ENCODE measurements around the gene TOR4A.
A peak's percentile ranks its signal among the peaks of the same experiment; 100 is the strongest.

Gene TOR4A

GRCh38 chr9:137313956-137314560, 36.5 kb downstream of the TOR4A start:
- Histone ChIP-seq H3K9me3 (ENCODE audit: control insufficient read depth in 1 of 2, low read length in 2 of 2) (no peaks in the 10 kb centered on the region), H3K4me1 (ENCODE audit: control insufficient read depth in 1 of 2, insufficient read depth in 2 of 2, low read length in 2 of 2) (peaks cover 17 to 35% of the 10 kb centered on the region in 2 donors), H3K36me3 (ENCODE audit: control insufficient read depth in 1 of 2, insufficient read depth in 2 of 2, low read length in 2 of 2) (no peaks in the 10 kb centered on the region), H3K4me3 (ENCODE audit: low read depth in 1 of 2, low read length in 2 of 2) (no peak overlapping the region), H3K27ac (ENCODE audit: low read depth, low read length) (no peak overlapping the region), H3K27me3 (ENCODE audit: control insufficient read depth in 1 of 2, insufficient read depth in 2 of 2, low read length in 2 of 2) (no peaks in the 10 kb centered on the region), H3K9ac (ENCODE audit: low read depth in 1 of 2, low read length in 2 of 2) (no peak overlapping the region)

DNA sequence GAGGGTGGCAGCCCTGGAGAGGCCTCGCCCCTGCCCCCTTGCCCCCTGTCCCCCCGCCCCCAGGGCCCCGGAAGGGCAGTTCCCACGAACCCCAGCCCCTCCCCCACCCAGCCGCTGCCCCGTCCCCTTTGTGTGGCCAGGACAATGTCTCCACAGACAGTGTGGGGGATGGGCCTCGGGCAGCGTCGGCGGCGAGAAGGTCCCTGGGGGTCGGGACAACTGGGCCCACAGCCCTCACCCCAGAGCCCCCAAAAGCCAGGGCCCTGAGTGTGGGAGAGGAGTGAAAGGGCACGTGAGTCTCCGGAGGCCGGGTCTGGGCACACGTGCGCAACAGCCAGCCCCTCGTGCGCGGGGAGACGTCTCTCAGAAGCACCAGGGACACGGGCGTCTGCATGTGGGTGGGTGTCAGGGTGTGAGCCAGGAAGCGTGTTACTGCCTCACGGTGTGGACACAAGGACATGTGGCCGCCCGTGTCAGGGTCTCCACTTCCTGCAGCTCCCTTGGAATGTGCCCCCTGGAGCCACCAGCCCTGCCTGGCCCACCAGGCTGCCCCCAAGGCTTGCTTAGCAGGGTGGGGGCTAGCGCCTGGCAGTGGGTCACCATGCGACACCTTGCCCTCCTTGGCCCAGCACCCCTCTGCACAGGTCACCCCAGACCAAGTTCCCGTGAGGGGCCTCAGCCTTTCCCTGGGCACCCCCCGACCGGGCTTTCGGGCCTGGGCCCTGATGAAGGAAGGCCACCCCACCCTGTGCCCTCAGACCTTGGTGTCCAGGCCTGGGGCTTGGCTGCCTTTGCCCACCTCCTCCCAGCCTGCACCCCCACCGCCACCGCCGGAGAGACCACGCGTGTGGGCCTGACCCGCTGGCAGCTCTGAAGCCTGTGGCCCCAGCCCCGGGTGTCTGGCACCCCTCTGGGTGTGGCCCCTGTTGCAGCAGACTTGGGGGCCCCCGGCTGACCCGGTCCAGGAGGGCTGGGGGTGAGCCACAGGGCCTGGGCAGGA, 37.3 kb downstream of the TOR4A start:
- no peaks in the 10 kb centered on the region for H3K9me3 ChIP-seq (ENCODE audit: control insufficient read depth in 1 of 2, low read length in 2 of 2)
- H3K27ac ChIP-seq (ENCODE audit: low read depth, low read length), result no peak overlapping the region
- H3K36me3 ChIP-seq (ENCODE audit: control insufficient read depth in 1 of 2, insufficient read depth in 2 of 2, low read length in 2 of 2), result no peaks in the 10 kb centered on the region
- no peak overlapping the region for H3K9ac ChIP-seq (ENCODE audit: low read depth in 1 of 2, low read length in 2 of 2)
- H3K4me3 ChIP-seq (ENCODE audit: low read depth in 1 of 2, low read length in 2 of 2), result no peak overlapping the region
- no peaks in the 10 kb centered on the region for H3K27me3 ChIP-seq (ENCODE audit: control insufficient read depth in 1 of 2, insufficient read depth in 2 of 2, low read length in 2 of 2)
- H3K4me1 ChIP-seq (ENCODE audit: control insufficient read depth in 1 of 2, insufficient read depth in 2 of 2, low read length in 2 of 2), result peaks cover 17 to 35% of the 10 kb centered on the region in 2 donors

- H3K4me1 ChIP-seq (ENCODE audit: control insufficient read depth in 1 of 2, insufficient read depth in 2 of 2, low read length in 2 of 2), result peaks cover 14 to 35% of the 10 kb centered on the region in 2 donors
- H3K36me3 ChIP-seq (ENCODE audit: control insufficient read depth in 1 of 2, insufficient read depth in 2 of 2, low read length in 2 of 2), result no peaks in the 10 kb centered on the region
- H3K9ac ChIP-seq (ENCODE audit: low read depth in 1 of 2, low read length in 2 of 2), result no peak overlapping the region
- H3K27me3 ChIP-seq (ENCODE audit: control insufficient read depth in 1 of 2, insufficient read depth in 2 of 2, low read length in 2 of 2), result no peaks in the 10 kb centered on the region
- H3K9me3 ChIP-seq (ENCODE audit: control insufficient read depth in 1 of 2, low read length in 2 of 2), result no peaks in the 10 kb centered on the region
- H3K27ac ChIP-seq (ENCODE audit: low read depth, low read length), result no peak overlapping the region
- H3K4me3 ChIP-seq (ENCODE audit: low read depth in 1 of 2, low read length in 2 of 2), result no peak overlapping the region
Measured at GRCh38 chr9:137315581-137316011, 38.1 kb downstream of the TOR4A start.

GRCh38 chr9:137316012-137316981, 38.8 kb downstream of the TOR4A start:
- no peaks in the 10 kb centered on the region for H3K36me3 ChIP-seq (ENCODE audit: control insufficient read depth in 1 of 2, insufficient read depth in 2 of 2, low read length in 2 of 2)
- no peaks in the 10 kb centered on the region for H3K9me3 ChIP-seq (ENCODE audit: control insufficient read depth in 1 of 2, low read length in 2 of 2)
- H3K27me3 ChIP-seq (ENCODE audit: control insufficient read depth in 1 of 2, insufficient read depth in 2 of 2, low read length in 2 of 2), result no peaks in the 10 kb centered on the region
- H3K9ac ChIP-seq (ENCODE audit: low read depth in 1 of 2, low read length in 2 of 2), result peak overlapping the region in 1 of 2 donors; percentile 10
- no peak overlapping the region for H3K27ac ChIP-seq (ENCODE audit: low read depth, low read length)
- peaks cover 7 to 31% of the 10 kb centered on the region in 2 donors for H3K4me1 ChIP-seq (ENCODE audit: control insufficient read depth in 1 of 2, insufficient read depth in 2 of 2, low read length in 2 of 2)
- H3K4me3 ChIP-seq (ENCODE audit: low read depth in 1 of 2, low read length in 2 of 2), result peak overlapping the region; percentile 32 to 47

GRCh38 chr9:137317021-137317717, 39.6 kb downstream of the TOR4A start:
- Histone ChIP-seq H3K27ac (ENCODE audit: low read depth, low read length) (no peak overlapping the region), H3K4me1 (ENCODE audit: control insufficient read depth in 1 of 2, insufficient read depth in 2 of 2, low read length in 2 of 2) (peaks cover 0 to 25% of the 10 kb centered on the region in 2 donors), H3K4me3 (ENCODE audit: low read depth in 1 of 2, low read length in 2 of 2) (no peak overlapping the region), H3K9me3 (ENCODE audit: control insufficient read depth in 1 of 2, low read length in 2 of 2) (no peaks in the 10 kb centered on the region), H3K36me3 (ENCODE audit: control insufficient read depth in 1 of 2, insufficient read depth in 2 of 2, low read length in 2 of 2) (no peaks in the 10 kb centered on the region), H3K9ac (ENCODE audit: low read depth in 1 of 2, low read length in 2 of 2) (peak overlapping the region in 1 of 2 donors; percentile 10), H3K27me3 (ENCODE audit: control insufficient read depth in 1 of 2, insufficient read depth in 2 of 2, low read length in 2 of 2) (no peaks in the 10 kb centered on the region)

DNA sequence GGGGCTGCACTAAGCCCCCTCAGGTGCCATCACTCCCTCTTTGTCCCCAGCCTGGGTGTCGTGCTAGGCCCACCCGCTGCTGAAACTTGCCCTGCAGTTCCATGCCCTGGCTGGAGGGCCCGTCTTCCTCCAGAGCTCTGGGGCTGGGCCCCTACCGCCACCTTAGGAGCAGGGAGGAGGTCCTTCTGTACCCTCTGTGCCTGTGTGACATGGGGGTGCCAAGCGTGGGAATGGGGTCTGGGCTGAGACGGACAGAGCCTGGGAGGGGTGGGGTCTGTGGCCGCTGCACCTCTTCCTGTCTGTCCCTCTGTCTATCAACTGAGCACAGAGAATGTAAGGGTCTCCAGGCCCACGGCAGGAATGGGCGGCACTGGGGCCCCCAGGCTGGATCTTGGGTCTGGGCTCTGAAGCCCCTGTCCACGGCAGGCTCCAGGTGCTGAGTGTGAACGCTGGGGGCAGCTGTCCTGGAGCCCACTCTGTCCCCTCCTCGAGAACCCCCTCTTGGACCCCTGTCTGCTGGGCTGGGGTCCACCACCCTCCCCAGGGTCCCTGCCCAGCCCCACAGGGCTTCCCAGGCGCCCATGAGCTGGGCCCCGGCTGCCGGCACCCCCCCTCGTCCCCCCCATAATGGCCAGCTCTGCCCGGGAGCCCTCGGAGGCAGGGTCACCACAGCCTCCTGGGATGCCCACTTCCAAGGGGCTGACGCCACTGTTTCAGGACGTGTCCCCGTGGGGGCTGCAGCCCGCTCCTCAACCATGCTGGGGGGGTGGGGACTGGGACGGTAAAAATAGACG, 40.4 kb downstream of the TOR4A start:
- no peaks in the 10 kb centered on the region for H3K9me3 ChIP-seq (ENCODE audit: control insufficient read depth in 1 of 2, low read length in 2 of 2)
- H3K4me1 ChIP-seq (ENCODE audit: control insufficient read depth in 1 of 2, insufficient read depth in 2 of 2, low read length in 2 of 2), result peaks cover 0 to 25% of the 10 kb centered on the region in 2 donors
- H3K36me3 ChIP-seq (ENCODE audit: control insufficient read depth in 1 of 2, insufficient read depth in 2 of 2, low read length in 2 of 2), result no peaks in the 10 kb centered on the region
- no peaks in the 10 kb centered on the region for H3K27me3 ChIP-seq (ENCODE audit: control insufficient read depth in 1 of 2, insufficient read depth in 2 of 2, low read length in 2 of 2)
- H3K27ac ChIP-seq (ENCODE audit: low read depth, low read length), result no peak overlapping the region
- no peak overlapping the region for H3K9ac ChIP-seq (ENCODE audit: low read depth in 1 of 2, low read length in 2 of 2)
- H3K4me3 ChIP-seq (ENCODE audit: low read depth in 1 of 2, low read length in 2 of 2), result no peak overlapping the region

DNA sequence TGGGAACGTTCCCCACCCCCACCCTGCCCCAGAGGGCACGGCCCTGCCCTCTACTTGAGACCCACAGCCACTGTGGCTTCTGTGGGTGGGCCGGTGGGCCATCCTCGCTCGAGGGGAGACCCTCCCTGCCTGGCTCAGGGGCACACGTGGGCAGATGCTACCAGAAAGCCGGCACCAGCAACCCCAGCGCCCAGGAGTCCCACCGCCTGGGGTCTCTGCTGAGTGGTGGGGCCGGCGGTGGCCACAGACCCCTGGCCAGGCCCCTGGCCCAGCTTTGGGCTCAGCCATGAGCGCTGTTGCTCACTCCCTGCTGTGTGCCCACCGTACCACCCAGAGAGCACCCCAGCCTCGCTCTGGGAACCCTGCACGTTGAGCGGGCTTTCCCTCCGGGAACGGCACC, 41.1 kb downstream of the TOR4A start:
- Histone ChIP-seq H3K36me3 (ENCODE audit: control insufficient read depth in 1 of 2, insufficient read depth in 2 of 2, low read length in 2 of 2) (no peaks in the 10 kb centered on the region), H3K9ac (ENCODE audit: low read depth in 1 of 2, low read length in 2 of 2) (no peak overlapping the region), H3K4me1 (ENCODE audit: control insufficient read depth in 1 of 2, insufficient read depth in 2 of 2, low read length in 2 of 2) (peaks cover 0 to 20% of the 10 kb centered on the region in 2 donors), H3K27me3 (ENCODE audit: control insufficient read depth in 1 of 2, insufficient read depth in 2 of 2, low read length in 2 of 2) (no peaks in the 10 kb centered on the region), H3K9me3 (ENCODE audit: control insufficient read depth in 1 of 2, low read length in 2 of 2) (no peaks in the 10 kb centered on the region), H3K4me3 (ENCODE audit: low read depth in 1 of 2, low read length in 2 of 2) (no peak overlapping the region), H3K27ac (ENCODE audit: low read depth, low read length) (no peak overlapping the region)

- Histone ChIP-seq H3K27me3 (ENCODE audit: control insufficient read depth in 1 of 2, insufficient read depth in 2 of 2, low read length in 2 of 2) (no peaks in the 10 kb centered on the region), H3K27ac (ENCODE audit: low read depth, low read length) (no peak overlapping the region), H3K4me3 (ENCODE audit: low read depth in 1 of 2, low read length in 2 of 2) (no peak overlapping the region), H3K9ac (ENCODE audit: low read depth in 1 of 2, low read length in 2 of 2) (no peak overlapping the region), H3K9me3 (ENCODE audit: control insufficient read depth in 1 of 2, low read length in 2 of 2) (no peaks in the 10 kb centered on the region), H3K36me3 (ENCODE audit: control insufficient read depth in 1 of 2, insufficient read depth in 2 of 2, low read length in 2 of 2) (no peaks in the 10 kb centered on the region), H3K4me1 (ENCODE audit: control insufficient read depth in 1 of 2, insufficient read depth in 2 of 2, low read length in 2 of 2) (peaks cover 0 to 14% of the 10 kb centered on the region in 2 donors)
Measured at GRCh38 chr9:137319011-137319738, 41.6 kb downstream of the TOR4A start.

Data from duodenal mucosa (tissue), 2 donors.